ENCODE results near the gene BRIP1. TPM values are rescaled to one million over a fixed set of nuclear protein-coding genes. Genes with fewer than 3 reads are reported as not detected.

Gene BRIP1
- total and polyA plus RNA-seq, 2 experiments from 2014 or later: 8.0 to 23.1 TPM

DNA sequence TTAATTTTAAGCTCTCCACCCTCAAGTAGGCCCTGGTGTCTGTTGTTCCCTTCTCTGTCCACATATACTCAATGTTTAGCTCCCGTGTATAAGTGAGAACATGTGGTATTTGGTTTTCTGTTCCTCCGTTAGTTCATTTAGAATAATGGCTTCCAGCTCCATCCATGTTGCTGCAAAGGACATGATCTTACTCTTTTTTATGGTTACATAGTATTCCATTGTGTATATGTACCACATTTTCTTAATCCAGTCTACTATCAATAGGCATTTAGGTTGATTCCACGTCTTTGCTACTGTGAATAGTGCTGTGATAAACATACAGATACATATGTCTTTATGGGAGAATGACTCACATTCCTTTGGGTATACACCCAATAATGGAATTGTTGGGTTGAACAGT, 160.9 kb downstream of the BRIP1 start (continued):
- TF ChIP-seq, protein P1, sequence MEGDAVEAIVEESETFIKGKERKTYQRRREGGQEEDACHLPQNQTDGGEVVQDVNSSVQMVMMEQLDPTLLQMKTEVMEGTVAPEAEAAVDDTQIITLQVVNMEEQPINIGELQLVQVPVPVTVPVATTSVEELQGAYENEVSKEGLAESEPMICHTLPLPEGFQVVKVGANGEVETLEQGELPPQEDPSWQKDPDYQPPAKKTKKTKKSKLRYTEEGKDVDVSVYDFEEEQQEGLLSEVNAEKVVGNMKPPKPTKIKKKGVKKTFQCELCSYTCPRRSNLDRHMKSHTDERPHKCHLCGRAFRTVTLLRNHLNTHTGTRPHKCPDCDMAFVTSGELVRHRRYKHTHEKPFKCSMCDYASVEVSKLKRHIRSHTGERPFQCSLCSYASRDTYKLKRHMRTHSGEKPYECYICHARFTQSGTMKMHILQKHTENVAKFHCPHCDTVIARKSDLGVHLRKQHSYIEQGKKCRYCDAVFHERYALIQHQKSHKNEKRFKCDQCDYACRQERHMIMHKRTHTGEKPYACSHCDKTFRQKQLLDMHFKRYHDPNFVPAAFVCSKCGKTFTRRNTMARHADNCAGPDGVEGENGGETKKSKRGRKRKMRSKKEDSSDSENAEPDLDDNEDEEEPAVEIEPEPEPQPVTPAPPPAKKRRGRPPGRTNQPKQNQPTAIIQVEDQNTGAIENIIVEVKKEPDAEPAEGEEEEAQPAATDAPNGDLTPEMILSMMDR (conservative IDR thresholded peaks at IDR 0.05; ENCODE audit: low read depth in 2 of 2): no peak
- TF ChIP-seq EZH2phosphoT487 (IDR thresholded peaks at IDR 0.05; ENCODE audit: unreplicated experiment): no peak

DNA sequence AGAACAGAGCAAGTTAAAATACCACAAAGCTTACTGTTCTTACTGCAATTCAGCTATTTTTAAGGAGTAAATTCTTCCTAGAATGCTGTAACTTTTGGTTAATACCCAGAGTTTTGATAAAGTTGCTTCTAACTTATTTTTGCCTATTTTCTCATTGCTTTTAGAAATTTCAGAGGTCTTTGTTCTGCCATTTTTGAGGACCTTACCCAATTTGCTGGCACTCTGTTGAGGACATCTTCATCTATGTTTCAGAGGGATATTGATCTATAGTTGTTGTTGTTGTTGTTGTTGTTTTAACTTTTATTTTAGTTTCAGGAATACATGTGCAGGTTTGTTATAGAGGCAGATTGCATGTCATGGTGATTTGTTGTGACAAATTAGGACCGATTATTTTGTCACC, 161.3 kb downstream of the BRIP1 start:
- Mint-ChIP-seq H3K4me3 (no peak overlapping the region), H3K36me3 (ENCODE audit: low read depth) (peaks cover 81% of the 10 kb centered on the region), H3K4me1 (no peaks in the 10 kb centered on the region), H3K27me3 (ENCODE audit: insufficient read depth, low read depth, poor library complexity) (no peaks in the 10 kb centered on the region), H3K9me3 (peaks cover 73% of the 10 kb centered on the region), H3K27ac (no peak overlapping the region)
- Histone ChIP-seq H3K9me2 (ENCODE audit: insufficient read depth) (no peaks in the 10 kb centered on the region; the same call in 1 of the 2 replicates), H3K4me2 (no peak overlapping the region), H3K4me1 (ENCODE audit: insufficient read depth) (no peaks in the 10 kb centered on the region), H3F3A (replicated peaks; ENCODE audit: low read depth) (no peaks in the 10 kb centered on the region), H3K79me2 (replicated peaks; ENCODE audit: insufficient read depth) (no peaks in the 10 kb centered on the region), H3K27ac (ENCODE audit: low read depth) (no peak overlapping the region), H3K36me3 (ENCODE audit: insufficient read depth) (peaks cover 4% of the 10 kb centered on the region; the same call in 1 of the 2 replicates), H3K27me3 (ENCODE audit: insufficient read depth) (no peaks in the 10 kb centered on the region), H4K20me1 (replicated peaks; ENCODE audit: insufficient read depth) (no peaks in the 10 kb centered on the region), H2AFZ (no peak overlapping the region), H3K4me3 (no peak overlapping the region)
- DNase-seq (ENCODE audit: low spot score): no peak
- ATAC-seq: no peak
- TF ChIP-seq NANOG (IDR thresholded peaks at IDR 0.05; ENCODE audit: borderline replicate concordance) (no peak), STAT1 (IDR thresholded peaks at IDR 0.05; ENCODE audit: unreplicated experiment) (no peak), JUNB (IDR thresholded peaks at IDR 0.05; ENCODE audit: unreplicated experiment) (no peak), EZH2phosphoT487 (IDR thresholded peaks at IDR 0.05; ENCODE audit: unreplicated experiment) (no peak), POLR2AphosphoS5 (IDR thresholded peaks at IDR 0.05; ENCODE audit: low read depth) (no peak), ZNF331 (CRISPR knock-in tag; IDR thresholded peaks at IDR 0.05; ENCODE audit: low read depth) (no peak)
- TF ChIP-seq, protein P2, sequence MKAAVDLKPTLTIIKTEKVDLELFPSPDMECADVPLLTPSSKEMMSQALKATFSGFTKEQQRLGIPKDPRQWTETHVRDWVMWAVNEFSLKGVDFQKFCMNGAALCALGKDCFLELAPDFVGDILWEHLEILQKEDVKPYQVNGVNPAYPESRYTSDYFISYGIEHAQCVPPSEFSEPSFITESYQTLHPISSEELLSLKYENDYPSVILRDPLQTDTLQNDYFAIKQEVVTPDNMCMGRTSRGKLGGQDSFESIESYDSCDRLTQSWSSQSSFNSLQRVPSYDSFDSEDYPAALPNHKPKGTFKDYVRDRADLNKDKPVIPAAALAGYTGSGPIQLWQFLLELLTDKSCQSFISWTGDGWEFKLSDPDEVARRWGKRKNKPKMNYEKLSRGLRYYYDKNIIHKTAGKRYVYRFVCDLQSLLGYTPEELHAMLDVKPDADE (IDR thresholded peaks at IDR 0.05): no peak
- TF ChIP-seq, protein P1 (conservative IDR thresholded peaks at IDR 0.05; ENCODE audit: low read depth in 2 of 2): no peak
- TF ChIP-seq, protein P3, sequence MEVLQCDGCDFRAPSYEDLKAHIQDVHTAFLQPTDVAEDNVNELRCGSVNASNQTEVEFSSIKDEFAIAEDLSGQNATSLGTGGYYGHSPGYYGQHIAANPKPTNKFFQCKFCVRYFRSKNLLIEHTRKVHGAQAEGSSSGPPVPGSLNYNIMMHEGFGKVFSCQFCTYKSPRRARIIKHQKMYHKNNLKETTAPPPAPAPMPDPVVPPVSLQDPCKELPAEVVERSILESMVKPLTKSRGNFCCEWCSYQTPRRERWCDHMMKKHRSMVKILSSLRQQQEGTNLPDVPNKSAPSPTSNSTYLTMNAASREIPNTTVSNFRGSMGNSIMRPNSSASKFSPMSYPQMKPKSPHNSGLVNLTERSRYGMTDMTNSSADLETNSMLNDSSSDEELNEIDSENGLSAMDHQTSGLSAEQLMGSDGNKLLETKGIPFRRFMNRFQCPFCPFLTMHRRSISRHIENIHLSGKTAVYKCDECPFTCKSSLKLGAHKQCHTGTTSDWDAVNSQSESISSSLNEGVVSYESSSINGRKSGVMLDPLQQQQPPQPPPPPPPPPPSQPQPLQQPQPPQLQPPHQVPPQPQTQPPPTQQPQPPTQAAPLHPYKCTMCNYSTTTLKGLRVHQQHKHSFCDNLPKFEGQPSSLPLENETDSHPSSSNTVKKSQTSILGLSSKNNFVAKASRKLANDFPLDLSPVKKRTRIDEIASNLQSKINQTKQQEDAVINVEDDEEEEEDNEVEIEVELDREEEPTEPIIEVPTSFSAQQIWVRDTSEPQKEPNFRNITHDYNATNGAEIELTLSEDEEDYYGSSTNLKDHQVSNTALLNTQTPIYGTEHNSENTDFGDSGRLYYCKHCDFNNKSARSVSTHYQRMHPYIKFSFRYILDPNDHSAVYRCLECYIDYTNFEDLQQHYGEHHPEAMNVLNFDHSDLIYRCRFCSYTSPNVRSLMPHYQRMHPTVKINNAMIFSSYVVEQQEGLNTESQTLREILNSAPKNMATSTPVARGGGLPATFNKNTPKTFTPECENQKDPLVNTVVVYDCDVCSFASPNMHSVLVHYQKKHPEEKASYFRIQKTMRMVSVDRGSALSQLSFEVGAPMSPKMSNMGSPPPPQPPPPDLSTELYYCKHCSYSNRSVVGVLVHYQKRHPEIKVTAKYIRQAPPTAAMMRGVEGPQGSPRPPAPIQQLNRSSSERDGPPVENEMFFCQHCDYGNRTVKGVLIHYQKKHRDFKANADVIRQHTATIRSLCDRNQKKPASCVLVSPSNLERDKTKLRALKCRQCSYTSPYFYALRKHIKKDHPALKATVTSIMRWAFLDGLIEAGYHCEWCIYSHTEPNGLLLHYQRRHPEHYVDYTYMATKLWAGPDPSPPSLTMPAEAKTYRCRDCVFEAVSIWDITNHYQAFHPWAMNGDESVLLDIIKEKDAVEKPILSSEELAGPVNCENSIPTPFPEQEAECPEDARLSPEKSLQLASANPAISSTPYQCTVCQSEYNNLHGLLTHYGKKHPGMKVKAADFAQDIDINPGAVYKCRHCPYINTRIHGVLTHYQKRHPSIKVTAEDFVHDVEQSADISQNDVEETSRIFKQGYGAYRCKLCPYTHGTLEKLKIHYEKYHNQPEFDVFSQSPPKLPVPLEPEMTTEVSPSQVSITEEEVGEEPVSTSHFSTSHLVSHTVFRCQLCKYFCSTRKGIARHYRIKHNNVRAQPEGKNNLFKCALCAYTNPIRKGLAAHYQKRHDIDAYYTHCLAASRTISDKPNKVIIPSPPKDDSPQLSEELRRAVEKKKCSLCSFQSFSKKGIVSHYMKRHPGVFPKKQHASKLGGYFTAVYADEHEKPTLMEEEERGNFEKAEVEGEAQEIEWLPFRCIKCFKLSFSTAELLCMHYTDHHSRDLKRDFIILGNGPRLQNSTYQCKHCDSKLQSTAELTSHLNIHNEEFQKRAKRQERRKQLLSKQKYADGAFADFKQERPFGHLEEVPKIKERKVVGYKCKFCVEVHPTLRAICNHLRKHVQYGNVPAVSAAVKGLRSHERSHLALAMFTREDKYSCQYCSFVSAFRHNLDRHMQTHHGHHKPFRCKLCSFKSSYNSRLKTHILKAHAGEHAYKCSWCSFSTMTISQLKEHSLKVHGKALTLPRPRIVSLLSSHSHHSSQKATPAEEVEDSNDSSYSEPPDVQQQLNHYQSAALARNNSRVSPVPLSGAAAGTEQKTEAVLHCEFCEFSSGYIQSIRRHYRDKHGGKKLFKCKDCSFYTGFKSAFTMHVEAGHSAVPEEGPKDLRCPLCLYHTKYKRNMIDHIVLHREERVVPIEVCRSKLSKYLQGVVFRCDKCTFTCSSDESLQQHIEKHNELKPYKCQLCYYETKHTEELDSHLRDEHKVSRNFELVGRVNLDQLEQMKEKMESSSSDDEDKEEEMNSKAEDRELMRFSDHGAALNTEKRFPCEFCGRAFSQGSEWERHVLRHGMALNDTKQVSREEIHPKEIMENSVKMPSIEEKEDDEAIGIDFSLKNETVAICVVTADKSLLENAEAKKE (CRISPR knock-in tag; IDR thresholded peaks at IDR 0.05): no peak
- TF ChIP-seq, protein P4, sequence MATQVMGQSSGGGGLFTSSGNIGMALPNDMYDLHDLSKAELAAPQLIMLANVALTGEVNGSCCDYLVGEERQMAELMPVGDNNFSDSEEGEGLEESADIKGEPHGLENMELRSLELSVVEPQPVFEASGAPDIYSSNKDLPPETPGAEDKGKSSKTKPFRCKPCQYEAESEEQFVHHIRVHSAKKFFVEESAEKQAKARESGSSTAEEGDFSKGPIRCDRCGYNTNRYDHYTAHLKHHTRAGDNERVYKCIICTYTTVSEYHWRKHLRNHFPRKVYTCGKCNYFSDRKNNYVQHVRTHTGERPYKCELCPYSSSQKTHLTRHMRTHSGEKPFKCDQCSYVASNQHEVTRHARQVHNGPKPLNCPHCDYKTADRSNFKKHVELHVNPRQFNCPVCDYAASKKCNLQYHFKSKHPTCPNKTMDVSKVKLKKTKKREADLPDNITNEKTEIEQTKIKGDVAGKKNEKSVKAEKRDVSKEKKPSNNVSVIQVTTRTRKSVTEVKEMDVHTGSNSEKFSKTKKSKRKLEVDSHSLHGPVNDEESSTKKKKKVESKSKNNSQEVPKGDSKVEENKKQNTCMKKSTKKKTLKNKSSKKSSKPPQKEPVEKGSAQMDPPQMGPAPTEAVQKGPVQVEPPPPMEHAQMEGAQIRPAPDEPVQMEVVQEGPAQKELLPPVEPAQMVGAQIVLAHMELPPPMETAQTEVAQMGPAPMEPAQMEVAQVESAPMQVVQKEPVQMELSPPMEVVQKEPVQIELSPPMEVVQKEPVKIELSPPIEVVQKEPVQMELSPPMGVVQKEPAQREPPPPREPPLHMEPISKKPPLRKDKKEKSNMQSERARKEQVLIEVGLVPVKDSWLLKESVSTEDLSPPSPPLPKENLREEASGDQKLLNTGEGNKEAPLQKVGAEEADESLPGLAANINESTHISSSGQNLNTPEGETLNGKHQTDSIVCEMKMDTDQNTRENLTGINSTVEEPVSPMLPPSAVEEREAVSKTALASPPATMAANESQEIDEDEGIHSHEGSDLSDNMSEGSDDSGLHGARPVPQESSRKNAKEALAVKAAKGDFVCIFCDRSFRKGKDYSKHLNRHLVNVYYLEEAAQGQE (IDR thresholded peaks at IDR 0.05; ENCODE audit: unreplicated experiment): no peak

All from GM23338 (cell line).